HG03135 (cell line): Measurements from ENCODE around the gene ZSCAN10.
"Not testable (repeated sequence)": the region's sequence is repeated elsewhere in the genome, so short reads cannot be mapped to it uniquely, and the experiment has no call there.

Experiments used
- ATAC-seq: cut with Tn5 transposase; IDR thresholded peaks from one replicate; pipeline ENCODE4 v1.9.1; 2021; ENCODE audit warnings: mild to moderate bottlenecking, moderate library complexity; ENCODE audit not compliant: unreplicated experiment

The ZSCAN10 gene

GRCh38 chr16:3086596-3087242, 12.4 kb downstream of the ZSCAN10 start:
- no peak for ATAC-seq

- no peak for ATAC-seq
These were observed 13.1 kb downstream of the ZSCAN10 start for GRCh38 chr16:3085868-3086595.

- ATAC-seq, result no peak
These were observed 14.0 kb downstream of the ZSCAN10 start for GRCh38 chr16:3084969-3085670.

GRCh38 chr16:3084491-3084890, 14.6 kb downstream of the ZSCAN10 start:
- ATAC-seq, result no peak

- not testable (repeated sequence) for ATAC-seq
These were observed 15.7 kb downstream of the ZSCAN10 start for GRCh38 chr16:3083408-3083807.

GRCh38 chr16:3081957-3082356, 17.1 kb downstream of the ZSCAN10 start:
- not testable (repeated sequence) for ATAC-seq

- ATAC-seq, result no peak
These were observed 19.1 kb downstream of the ZSCAN10 start for GRCh38 chr16:3080024-3080423.

- no peak for ATAC-seq
These were observed 22.5 kb downstream of the ZSCAN10 start for GRCh38 chr16:3076577-3076976.

- not testable (repeated sequence) for ATAC-seq
These were observed 23.1 kb downstream of the ZSCAN10 start for GRCh38 chr16:3075946-3076345.

GRCh38 chr16:3075523-3075915, 23.6 kb downstream of the ZSCAN10 start:
- no peak for ATAC-seq

GRCh38 chr16:3074860-3075522, 24.1 kb downstream of the ZSCAN10 start:
- ATAC-seq, result peak; percentile 59

- ATAC-seq, result no peak
These were observed 25.6 kb downstream of the ZSCAN10 start for GRCh38 chr16:3073448-3073847.

- ATAC-seq, result not testable (repeated sequence)
These were observed 26.4 kb downstream of the ZSCAN10 start for GRCh38 chr16:3072576-3073263.

GRCh38 chr16:3072148-3072547, 26.9 kb downstream of the ZSCAN10 start:
- not testable (repeated sequence) for ATAC-seq

- ATAC-seq, result no peak
These were observed 27.4 kb downstream of the ZSCAN10 start for GRCh38 chr16:3071655-3072054.

GRCh38 chr16:3070608-3071111, 28.4 kb downstream of the ZSCAN10 start:
- no peak for ATAC-seq

GRCh38 chr16:3069146-3069545, 29.9 kb downstream of the ZSCAN10 start:
- not testable (repeated sequence) for ATAC-seq

GRCh38 chr16:3068487-3068886, 30.6 kb downstream of the ZSCAN10 start:
- ATAC-seq, result no peak

GRCh38 chr16:3066440-3066748, 32.7 kb downstream of the ZSCAN10 start:
- ATAC-seq, result no peak

- ATAC-seq, result no peak
These were observed 33.2 kb downstream of the ZSCAN10 start for GRCh38 chr16:3065742-3066439.
